GM21786 (cell line): ENCODE results near the gene SATL1.
"Not testable (repeated sequence)": the region's sequence is repeated elsewhere in the genome, so short reads cannot be mapped to it uniquely, and the experiment has no call there.

Experiments
- ATAC-seq: cut with Tn5 transposase; IDR thresholded peaks from one replicate; pipeline ENCODE4 v1.9.1; 2021; ENCODE audit not compliant: unreplicated experiment

Gene SATL1

DNA sequence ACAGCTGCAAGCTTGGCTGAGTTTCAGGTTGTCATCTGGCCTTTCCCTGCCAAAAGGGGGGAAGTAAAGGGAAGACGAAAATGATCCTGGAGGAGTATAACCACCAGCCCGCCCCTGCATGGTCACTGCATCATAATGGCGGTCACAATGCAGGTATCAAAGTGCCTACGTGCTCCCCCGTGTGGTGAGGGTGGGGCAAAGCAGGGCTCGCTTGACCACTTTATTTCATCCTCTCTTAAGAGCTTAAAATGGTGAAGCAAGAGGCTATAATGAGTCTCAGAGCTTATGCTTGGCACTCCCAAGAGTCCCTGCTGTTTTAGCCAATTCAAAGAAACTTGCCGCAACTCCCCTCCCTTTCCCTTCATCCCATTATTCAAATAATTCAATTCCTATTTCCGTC, 134.3 kb downstream of the SATL1 start:
- no peak for ATAC-seq

DNA sequence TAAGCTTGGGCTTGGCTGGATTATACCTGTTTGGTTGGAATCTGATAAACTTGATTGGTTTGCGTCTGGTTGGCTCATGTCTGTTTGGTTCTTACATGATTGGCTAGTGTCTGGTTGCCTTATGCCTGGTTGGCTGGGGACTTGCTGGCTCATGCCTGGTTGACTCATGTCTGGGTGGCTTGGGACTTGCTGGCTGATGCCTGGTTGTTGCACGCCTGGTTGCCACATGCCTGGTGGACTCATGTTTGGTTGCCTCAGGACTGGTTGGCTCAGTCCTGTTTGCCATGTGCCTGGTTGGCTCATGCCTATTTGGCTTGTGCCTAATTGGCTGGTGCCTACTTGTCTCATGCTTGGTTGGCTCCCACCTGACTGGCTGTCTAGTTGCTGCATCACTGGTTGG, 135.4 kb downstream of the SATL1 start:
- no peak for ATAC-seq

GRCh38 chrX:85107407-85107806, 136.2 kb downstream of the SATL1 start:
- ATAC-seq, result no peak

- no peak for ATAC-seq
These were observed 154.2 kb downstream of the SATL1 start for GRCh38 chrX:85089321-85089840.

DNA sequence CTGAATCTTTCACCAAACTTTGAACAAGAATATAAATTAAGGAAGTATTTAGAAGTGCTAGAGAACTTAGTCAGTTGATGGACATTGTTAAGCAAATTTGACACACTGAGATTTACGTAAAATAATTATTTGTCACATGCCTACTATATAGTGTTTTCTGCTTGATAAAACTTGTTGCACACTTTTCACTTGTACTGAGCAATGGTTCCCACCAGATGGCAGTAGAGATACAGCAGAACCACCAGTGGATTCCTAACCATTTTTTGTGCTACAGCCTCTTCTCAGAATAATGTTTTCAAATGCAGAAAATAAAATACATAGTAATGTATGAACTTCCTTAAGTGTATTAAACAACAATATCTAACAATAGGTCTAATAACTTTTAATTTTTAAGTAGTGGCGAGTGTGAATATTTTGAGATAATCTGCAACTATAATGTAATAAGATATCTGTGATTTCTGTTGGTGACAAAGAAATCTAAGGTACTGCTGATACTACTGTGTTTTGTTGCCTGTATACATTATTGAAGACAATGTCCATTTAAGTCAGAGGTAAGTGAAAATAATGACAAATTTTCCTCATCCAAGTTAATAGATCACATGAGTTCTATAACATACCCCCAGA, 158.7 kb downstream of the SATL1 start:
- peak; percentile 89 for ATAC-seq

DNA sequence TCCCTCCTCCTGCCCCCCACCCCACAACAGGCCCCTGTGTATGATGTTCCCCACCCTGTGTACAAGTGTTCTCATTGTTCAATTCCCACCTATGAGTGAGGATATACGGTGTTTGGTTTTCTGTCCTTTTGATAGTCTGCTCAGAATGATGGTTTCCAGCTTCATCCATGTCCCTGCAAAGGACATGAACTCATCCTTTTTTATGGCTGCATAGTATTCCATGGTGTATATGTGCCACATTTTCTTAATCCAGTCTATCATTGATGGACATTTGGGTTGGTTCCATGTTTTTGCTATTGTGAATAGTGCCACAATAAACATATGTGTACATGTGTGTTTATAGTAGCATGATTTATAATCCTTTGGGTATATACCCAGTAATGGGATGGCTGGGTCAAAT, 166.3 kb downstream of the SATL1 start:
- not testable (repeated sequence) for ATAC-seq

DNA sequence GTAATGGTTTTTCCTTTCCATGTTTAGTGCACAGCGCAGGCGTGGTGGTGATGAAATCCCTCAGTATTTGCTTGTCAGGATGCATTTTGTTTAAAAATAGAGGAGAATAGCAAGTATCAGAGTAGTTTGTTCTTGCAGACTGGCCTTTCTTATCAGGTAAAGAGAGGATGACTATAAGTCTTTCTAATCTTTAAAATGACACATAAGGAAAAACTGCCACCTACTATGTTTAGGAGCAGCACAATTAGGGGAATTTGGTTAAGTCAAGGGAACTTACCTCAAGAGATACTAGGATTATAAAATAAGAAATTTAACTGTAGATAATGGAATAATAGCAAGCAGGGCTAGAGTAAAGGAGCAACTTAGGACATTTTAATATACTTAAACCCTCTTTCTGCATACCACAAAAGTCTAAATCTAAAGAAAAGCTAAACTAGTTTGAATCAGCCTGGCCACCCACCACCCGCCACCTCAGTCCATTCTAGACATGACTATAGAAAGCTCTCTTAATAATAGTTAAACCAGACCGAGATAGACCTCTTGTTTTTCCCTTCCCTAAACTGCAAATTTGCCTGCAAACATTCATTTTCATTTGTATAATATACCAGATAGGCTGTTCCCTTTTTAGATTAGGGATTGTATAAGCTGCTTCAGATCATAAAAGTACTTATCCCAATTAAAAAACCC, 177.9 kb downstream of the SATL1 start:
- ATAC-seq, result no peak

GRCh38 chrX:85052636-85053343, 190.8 kb downstream of the SATL1 start:
- no peak for ATAC-seq

- ATAC-seq, result no peak
These were observed 191.4 kb downstream of the SATL1 start for GRCh38 chrX:85052205-85052604.

GRCh38 chrX:85051627-85052026, 192.0 kb downstream of the SATL1 start:
- no peak for ATAC-seq
